Endothelial cell of umbilical vein (primary cell): Measurements from ENCODE around the gene PAX5. TPM values are rescaled to one million over a fixed set of nuclear protein-coding genes. Genes with fewer than 3 reads are reported as not detected.

Experiments
- BruUV-seq: library from RNA; stranded (reverse); fragments of 400-500 nt; replicated peaks from 2 replicates; lab custom pipeline; 2021; lab: Mats Ljungman, UMichigan
- CTCF ChIA-PET: fragments of 300-600, 350-600 bp; sonication (Branson Sonifier 250); formaldehyde crosslinking; loops from one replicate; lab custom pipeline; 2021; ENCODE audit warnings: antibody characterized with exemption, inconsistent platforms; lab: Charles Lee
- POLR2A ChIA-PET: fragments of 300-600, 350-600 bp; sonication (Branson Sonifier 250); formaldehyde crosslinking; loops from one replicate; lab custom pipeline; 2021; ENCODE audit warnings: antibody characterized with exemption, inconsistent platforms; lab: Charles Lee
- DNase-seq: peaks from one replicate; pipeline ENCODE4 v3.0.0-alpha.2; 2011; ENCODE audit warnings: low read depth, low spot score
- FAIRE-seq: peaks from 2 replicates; lab custom pipeline; 2011; peaks lifted over from hg19 to GRCh38; lab: Jason Lieb, UNC
- H2AFZ ChIP-seq: 2 replicates; pipeline ENCODE4 v1.6.0; 2012; ENCODE audit warnings: low read depth, low read length, control low read depth, inconsistent platforms
- H3K27ac ChIP-seq: 2 replicates; pipeline ENCODE4 v1.5.1; 2011; ENCODE audit warnings: low read depth, mild to moderate bottlenecking, control low read depth, low read length, moderate library complexity; ENCODE audit not compliant: insufficient read depth
- H3K27me3 ChIP-seq, 2 experiments: 2 replicates each; pipeline versions ENCODE4 v1.6.0 to v1.6.1; 2011; ENCODE audit warnings: low read length in 2 of 2, mixed read lengths in 1 of 2; ENCODE audit not compliant: control insufficient read depth in 2 of 2, insufficient read depth in 2 of 2
- H3K36me3 ChIP-seq, 2 experiments: 2 replicates in 1 of 2; 3 replicates in 1 of 2; pipeline ENCODE4 v1.5.1; 2011; ENCODE audit warnings: low read length in 2 of 2, mild to moderate bottlenecking in 1 of 2, moderate library complexity in 1 of 2; ENCODE audit not compliant: control insufficient read depth in 2 of 2, insufficient read depth in 2 of 2; ENCODE audit errors: extremely low read depth in 1 of 2
- H3K4me1 ChIP-seq: 3 replicates; pipeline ENCODE4 v1.5.1; 2011; ENCODE audit warnings: mild to moderate bottlenecking, low read length; ENCODE audit not compliant: control insufficient read depth, insufficient read depth; ENCODE audit errors: extremely low read depth
- H3K4me2 ChIP-seq: 2 replicates; pipeline ENCODE4 v1.6.1; 2011; ENCODE audit warnings: low read length, control low read depth, mixed read lengths; ENCODE audit not compliant: insufficient read depth
- H3K4me3 ChIP-seq, 3 experiments: fragments of 200-600 bp in 1 of 3; sonication (generic), shearing (Covaris generic) in 1 of 3; replicated peaks in 1 of 3; 2 replicates each; pipeline ENCODE4 v1.5.1; 2011 to 2016; ENCODE audit warnings: control low read depth in 3 of 3, low read length in 3 of 3, mild to moderate bottlenecking in 2 of 3, inconsistent platforms in 1 of 3, low read depth in 1 of 3, moderate library complexity in 1 of 3; ENCODE audit not compliant: insufficient read depth in 1 of 3
- H3K79me2 ChIP-seq: 2 replicates; pipeline ENCODE4 v1.6.0; 2012; ENCODE audit warnings: low read length, inconsistent platforms; ENCODE audit not compliant: control insufficient read depth, insufficient read depth
- H3K9ac ChIP-seq: replicated peaks from 2 replicates; pipeline ENCODE3; 2011; ENCODE audit warnings: low read length, control low read depth; ENCODE audit not compliant: insufficient read depth; ENCODE audit errors: extremely low read depth
- H3K9me1 ChIP-seq: replicated peaks from 3 replicates; pipeline ENCODE4 v1.6.0; 2011; ENCODE audit warnings: mild to moderate bottlenecking, low read length; ENCODE audit not compliant: control insufficient read depth, insufficient read depth; ENCODE audit errors: extremely low read depth
- H3K9me3 ChIP-seq: replicated peaks from 2 replicates; pipeline ENCODE4 v1.5.1; 2012; ENCODE audit warnings: low read length, inconsistent platforms; ENCODE audit not compliant: control insufficient read depth, insufficient read depth
- H4K20me1 ChIP-seq: replicated peaks from 2 replicates; pipeline ENCODE3; 2011; ENCODE audit warnings: mild to moderate bottlenecking, low read length; ENCODE audit not compliant: control insufficient read depth, insufficient read depth; ENCODE audit errors: extremely low read depth
- EZH2 ChIP-seq: IDR thresholded peaks from 2 replicates; pipeline ENCODE4 v1.6.1; 2012; ENCODE audit warnings: borderline replicate concordance, low read depth, mild to moderate bottlenecking, moderate library complexity, low read length, inconsistent platforms; ENCODE audit not compliant: severe bottlenecking
- GATA2 ChIP-seq: IDR thresholded peaks from 2 replicates; pipeline ENCODE4 v1.7.0; 2011; ENCODE audit warnings: low read depth, mild to moderate bottlenecking, moderate library complexity, mixed read lengths, low read length; ENCODE audit not compliant: insufficient read length, insufficient read depth
- JUN ChIP-seq: IDR thresholded peaks from 2 replicates; pipeline ENCODE4 v1.6.1; 2011; ENCODE audit warnings: borderline replicate concordance, low read depth; ENCODE audit not compliant: insufficient read length, insufficient read depth
- MYC ChIP-seq: IDR thresholded peaks from one replicate; pipeline ENCODE4 v1.6.1; 2011; ENCODE audit warnings: mild to moderate bottlenecking, low read depth, low read length
- POLR2A ChIP-seq: IDR thresholded peaks from 2 replicates; pipeline ENCODE4 v1.6.1; 2012; ENCODE audit warnings: low read depth, mild to moderate bottlenecking, control low read depth, low read length
- POLR2AphosphoS5 ChIP-seq: IDR thresholded peaks from 2 replicates; pipeline ENCODE4 v1.6.1; 2012; ENCODE audit warnings: low read depth, mild to moderate bottlenecking, control low read depth, low read length, moderate library complexity; ENCODE audit not compliant: insufficient read depth
- dilution Hi-C: fragments of 300-500 bp; cut with MboI; formaldehyde crosslinking; loops from one replicate; pipeline ENCODE4 v1.15.0; 2019; ENCODE audit warnings: low sequenced_read_pairs; ENCODE audit not compliant: extremely low pct_ligation_motif_present
- intact Hi-C: fragments of 100-400 bp; cut with micrococcal nuclease; formaldehyde crosslinking; loops from one replicate; pipeline ENCODE4 v1.10.0; 2022
- polyA plus RNA-seq, 4 experiments: library from polyadenylated mRNA; depleted of rRNA in 3 of 4; stranded (reverse) in 3 of 4; unstranded in 1 of 4; fragments of >200 nt; gene quantifications; 2 replicates each; pipeline versions ENCODE4 v1.2.1 to v1.2.3, GENCODE V29; 2011 to 2012; ENCODE audit warnings: missing spikeins in 1 of 4
- total RNA-seq: library from RNA; stranded (reverse); gene quantifications from 2 replicates; pipeline ENCODE4 v1.2.3, GENCODE V29; 2021
- TF ChIP-seq, protein P1 (sequence below), 2 donors: IDR thresholded peaks; 1 replicate in 1 of 2; 2 replicates in 1 of 2; pipeline ENCODE4 v1.5.1; 2011; ENCODE audit warnings: low read length in 2 of 2, mild to moderate bottlenecking in 2 of 2, moderate library complexity in 2 of 2, control low read depth in 1 of 2, inconsistent platforms in 1 of 2, low read depth in 1 of 2; ENCODE audit not compliant: insufficient read depth in 1 of 2; ENCODE audit errors: extremely low read depth in 1 of 2
- TF ChIP-seq, protein P2 (sequence below): IDR thresholded peaks from 2 replicates; pipeline ENCODE4 v1.6.1; 2011; ENCODE audit not compliant: insufficient read depth, insufficient read length

PAX5 gene
- total and polyA plus RNA-seq, 2 donors (not counting 3 experiments of a cell fraction or from before 2014, with no cell fraction given): not detected

DNA sequence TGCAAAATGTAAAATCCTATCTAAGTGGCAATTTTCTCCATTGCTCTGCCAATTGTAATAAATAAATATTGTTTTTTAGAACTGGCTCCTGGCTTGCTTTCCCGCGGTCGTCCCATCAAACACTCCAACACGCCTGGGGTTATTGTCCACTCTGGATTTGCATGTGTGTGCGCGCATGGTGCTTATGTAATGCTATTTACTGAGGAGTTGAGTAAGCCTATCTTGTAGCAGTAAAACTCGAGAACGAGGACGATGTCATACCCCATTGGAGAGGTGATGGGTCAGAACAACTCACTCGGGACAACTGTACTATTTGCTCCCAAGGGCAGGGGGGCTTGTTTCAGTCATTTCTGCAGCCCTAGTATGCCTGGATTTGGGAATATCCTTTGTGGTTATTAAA is 220.9 kb downstream of the PAX5 start:
- H4K20me1 ChIP-seq: no peaks in the 10 kb centered on the region
- no peak overlapping the region for H2AFZ ChIP-seq
- dilution Hi-C loops: no loop called here
- H3K36me3 ChIP-seq: no peaks in the 10 kb centered on the region
- H3K9ac ChIP-seq: no peak overlapping the region
- intact Hi-C loops: no loop called here
- H3K9me3 ChIP-seq: no peaks in the 10 kb centered on the region
- TF ChIP-seq GATA2 (no peak), JUN (no peak), POLR2AphosphoS5 (no peak), MYC (no peak), EZH2 (no peak), POLR2A (no peak)
- TF ChIP-seq, protein P1, sequence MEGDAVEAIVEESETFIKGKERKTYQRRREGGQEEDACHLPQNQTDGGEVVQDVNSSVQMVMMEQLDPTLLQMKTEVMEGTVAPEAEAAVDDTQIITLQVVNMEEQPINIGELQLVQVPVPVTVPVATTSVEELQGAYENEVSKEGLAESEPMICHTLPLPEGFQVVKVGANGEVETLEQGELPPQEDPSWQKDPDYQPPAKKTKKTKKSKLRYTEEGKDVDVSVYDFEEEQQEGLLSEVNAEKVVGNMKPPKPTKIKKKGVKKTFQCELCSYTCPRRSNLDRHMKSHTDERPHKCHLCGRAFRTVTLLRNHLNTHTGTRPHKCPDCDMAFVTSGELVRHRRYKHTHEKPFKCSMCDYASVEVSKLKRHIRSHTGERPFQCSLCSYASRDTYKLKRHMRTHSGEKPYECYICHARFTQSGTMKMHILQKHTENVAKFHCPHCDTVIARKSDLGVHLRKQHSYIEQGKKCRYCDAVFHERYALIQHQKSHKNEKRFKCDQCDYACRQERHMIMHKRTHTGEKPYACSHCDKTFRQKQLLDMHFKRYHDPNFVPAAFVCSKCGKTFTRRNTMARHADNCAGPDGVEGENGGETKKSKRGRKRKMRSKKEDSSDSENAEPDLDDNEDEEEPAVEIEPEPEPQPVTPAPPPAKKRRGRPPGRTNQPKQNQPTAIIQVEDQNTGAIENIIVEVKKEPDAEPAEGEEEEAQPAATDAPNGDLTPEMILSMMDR (IDR thresholded peaks at IDR 0.05; ENCODE audit: extremely low read depth in 1 of 2, insufficient read depth in 1 of 2, low read depth in 1 of 2, low read length in 2 of 2): no peak
- TF ChIP-seq, protein P2, sequence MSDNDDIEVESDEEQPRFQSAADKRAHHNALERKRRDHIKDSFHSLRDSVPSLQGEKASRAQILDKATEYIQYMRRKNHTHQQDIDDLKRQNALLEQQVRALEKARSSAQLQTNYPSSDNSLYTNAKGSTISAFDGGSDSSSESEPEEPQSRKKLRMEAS: no peak
- FAIRE-seq: no peak
- DNase-seq: no peak
- H3K9me1 ChIP-seq: no peaks in the 10 kb centered on the region
- no peaks in the 10 kb centered on the region for H3K79me2 ChIP-seq
- no peak overlapping the region for H3K4me3 ChIP-seq
- no peaks in the 10 kb centered on the region for H3K4me1 ChIP-seq
- CTCF ChIA-PET: no interaction called here
- POLR2A ChIA-PET: no interaction called here
- peaks cover 14 to 42% of the 10 kb centered on the region in 2 experiments for H3K27me3 ChIP-seq
- BruUV-seq: no TSS peak
- H3K27ac ChIP-seq: no peak overlapping the region
- H3K4me2 ChIP-seq: no peak overlapping the region
